ENCODE results near the gene BAHCC1. TPM values are rescaled to one million over a fixed set of nuclear protein-coding genes. Genes with fewer than 3 reads are reported as not detected.

BAHCC1 gene
- total RNA-seq, 1 donor from 2014 or later = 3.4 TPM

DNA sequence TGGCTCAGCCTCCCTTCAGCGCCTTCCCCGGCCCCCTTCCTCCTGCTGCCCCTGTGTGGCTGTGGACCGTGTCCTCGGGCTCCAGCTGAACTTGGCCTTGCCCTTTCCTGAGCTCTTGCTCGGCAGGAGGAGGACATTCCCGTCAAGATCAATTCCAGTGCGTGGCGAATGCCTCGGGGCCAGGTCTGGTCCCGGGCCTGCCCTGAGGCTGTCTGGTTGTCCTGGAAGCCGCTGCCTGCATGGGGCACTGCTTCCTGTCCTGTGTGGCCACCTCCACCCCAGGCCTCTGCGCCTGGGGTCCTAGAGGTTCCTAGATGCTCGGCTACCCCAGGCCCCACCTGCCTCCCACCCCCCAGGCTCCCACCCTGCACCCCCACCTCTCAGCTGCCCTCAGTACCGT lies 12.8 kb downstream of the BAHCC1 start:
- H3K79me2 ChIP-seq (ENCODE audit: low read depth) = peaks cover 31% of the 10 kb centered on the region
- Mint-ChIP-seq H3K27me3 (ENCODE audit: insufficient read depth, low read depth) (no peaks in the 10 kb centered on the region), H3K27ac (no peak overlapping the region), H3K9me3 (no peaks in the 10 kb centered on the region), H3K4me3 (peak overlapping the region; percentile 43), H3K36me3 (peaks cover 3% of the 10 kb centered on the region), H3K4me1 (peaks cover 53% of the 10 kb centered on the region)
- H4K20me1 ChIP-seq (ENCODE audit: low read depth) = peaks cover 96% of the 10 kb centered on the region
- H3K27ac ChIP-seq = no peak overlapping the region
- H3F3A ChIP-seq (ENCODE audit: low read depth) = peaks cover 8% of the 10 kb centered on the region
- H3K9me3 ChIP-seq (ENCODE audit: low read depth) = no peaks in the 10 kb centered on the region
- H2AFZ ChIP-seq (replicated peaks) = no peak overlapping the region
- TF ChIP-seq EZH2 (IDR thresholded peaks at IDR 0.05) (no peak), EZH2phosphoT487 (IDR thresholded peaks at IDR 0.05) (no peak)
- TF ChIP-seq, protein P1, sequence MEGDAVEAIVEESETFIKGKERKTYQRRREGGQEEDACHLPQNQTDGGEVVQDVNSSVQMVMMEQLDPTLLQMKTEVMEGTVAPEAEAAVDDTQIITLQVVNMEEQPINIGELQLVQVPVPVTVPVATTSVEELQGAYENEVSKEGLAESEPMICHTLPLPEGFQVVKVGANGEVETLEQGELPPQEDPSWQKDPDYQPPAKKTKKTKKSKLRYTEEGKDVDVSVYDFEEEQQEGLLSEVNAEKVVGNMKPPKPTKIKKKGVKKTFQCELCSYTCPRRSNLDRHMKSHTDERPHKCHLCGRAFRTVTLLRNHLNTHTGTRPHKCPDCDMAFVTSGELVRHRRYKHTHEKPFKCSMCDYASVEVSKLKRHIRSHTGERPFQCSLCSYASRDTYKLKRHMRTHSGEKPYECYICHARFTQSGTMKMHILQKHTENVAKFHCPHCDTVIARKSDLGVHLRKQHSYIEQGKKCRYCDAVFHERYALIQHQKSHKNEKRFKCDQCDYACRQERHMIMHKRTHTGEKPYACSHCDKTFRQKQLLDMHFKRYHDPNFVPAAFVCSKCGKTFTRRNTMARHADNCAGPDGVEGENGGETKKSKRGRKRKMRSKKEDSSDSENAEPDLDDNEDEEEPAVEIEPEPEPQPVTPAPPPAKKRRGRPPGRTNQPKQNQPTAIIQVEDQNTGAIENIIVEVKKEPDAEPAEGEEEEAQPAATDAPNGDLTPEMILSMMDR (IDR thresholded peaks at IDR 0.05) = no peak
- H3K9ac ChIP-seq = no peak overlapping the region
- H3K36me3 ChIP-seq = no peaks in the 10 kb centered on the region
- H3K4me1 ChIP-seq = peaks cover 39% of the 10 kb centered on the region
- H3K4me2 ChIP-seq = no peak overlapping the region
- no peak for DNase-seq (ENCODE audit: low spot score)
- no peak overlapping the region for H3K4me3 ChIP-seq
- H3K27me3 ChIP-seq = peaks cover 16% of the 10 kb centered on the region

DNA sequence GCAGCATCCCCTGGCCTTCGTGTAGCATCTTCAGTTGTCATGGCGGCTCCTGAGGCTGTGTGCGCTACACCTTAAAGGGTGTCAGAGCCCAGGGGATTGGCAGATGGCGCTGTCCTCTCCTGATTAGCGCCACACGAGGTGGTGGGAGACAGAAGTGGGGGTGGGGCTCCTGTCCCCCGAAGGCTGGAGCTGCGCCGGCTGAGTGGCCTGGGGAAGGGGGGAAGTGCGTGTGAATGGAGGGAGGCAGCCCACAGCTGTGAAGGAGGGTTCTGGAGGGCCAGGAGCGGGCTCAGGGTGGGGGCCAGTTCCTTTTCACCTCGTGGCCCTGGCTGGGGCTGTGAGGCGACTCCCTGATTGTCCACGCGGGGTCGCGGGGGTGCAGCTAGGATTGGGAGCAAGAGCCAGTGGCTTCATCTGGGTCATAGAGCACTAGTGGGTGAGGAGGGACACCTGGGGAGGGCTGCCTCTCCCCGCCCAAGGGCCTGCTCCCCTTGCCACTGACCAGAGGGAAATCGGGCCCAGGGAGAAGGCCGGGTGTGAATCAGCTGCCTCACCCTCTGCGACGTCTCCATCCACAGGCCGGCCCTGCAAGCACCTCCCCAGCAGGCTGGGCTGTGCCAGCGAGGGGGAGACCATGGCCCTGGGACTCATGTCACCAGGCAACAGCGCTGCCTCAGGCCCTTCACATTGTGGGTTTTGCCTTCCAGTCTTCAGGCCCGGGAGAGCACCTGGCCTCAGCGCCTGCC lies 14.1 kb downstream of the BAHCC1 start:
- Histone ChIP-seq H3K4me1 (peaks cover 29% of the 10 kb centered on the region), H4K20me1 (ENCODE audit: low read depth) (peaks cover 94% of the 10 kb centered on the region), H2AFZ (replicated peaks) (no peak overlapping the region), H3K9ac (no peak overlapping the region), H3K79me2 (ENCODE audit: low read depth) (peaks cover 18% of the 10 kb centered on the region), H3K9me3 (ENCODE audit: low read depth) (no peaks in the 10 kb centered on the region), H3K27ac (no peak overlapping the region), H3K36me3 (no peaks in the 10 kb centered on the region), H3K4me2 (no peak overlapping the region), H3F3A (ENCODE audit: low read depth) (no peaks in the 10 kb centered on the region), H3K4me3 (no peak overlapping the region), H3K27me3 (peaks cover 3% of the 10 kb centered on the region)
- no peak for TF ChIP-seq EZH2phosphoT487 (IDR thresholded peaks at IDR 0.05)
- TF ChIP-seq, protein P1 (IDR thresholded peaks at IDR 0.05) = peak; percentile 51
- peak; percentile 75 for DNase-seq (ENCODE audit: low spot score)
- Mint-ChIP-seq H3K4me1 (peaks cover 42% of the 10 kb centered on the region), H3K27ac (peak overlapping the region; percentile 46), H3K9me3 (no peaks in the 10 kb centered on the region), H3K36me3 (no peaks in the 10 kb centered on the region), H3K27me3 (ENCODE audit: insufficient read depth, low read depth) (no peaks in the 10 kb centered on the region), H3K4me3 (peak overlapping the region; percentile 73)

DNA sequence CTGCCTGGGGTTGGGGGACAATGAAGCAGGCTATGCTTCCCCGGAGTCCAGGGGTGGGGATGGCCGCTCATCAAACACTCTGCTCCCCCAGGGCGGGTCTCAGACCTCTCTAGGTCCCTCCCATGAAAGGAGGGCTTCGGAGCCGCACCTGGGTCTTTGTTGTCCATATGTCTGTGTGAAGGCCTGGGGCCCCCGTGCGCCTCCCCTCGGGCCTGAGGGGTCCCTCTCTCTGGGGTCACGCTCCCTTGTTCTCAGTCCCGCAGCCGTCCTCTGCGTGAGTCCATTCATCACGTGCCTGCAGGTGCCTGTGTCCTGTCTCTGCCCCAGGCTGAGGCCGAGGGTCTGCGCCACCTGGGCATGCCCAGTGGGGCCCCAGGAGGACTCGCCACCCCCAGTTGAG lies 15.6 kb downstream of the BAHCC1 start:
- Histone ChIP-seq H3K4me2 (no peak overlapping the region), H3K4me1 (peaks cover 16% of the 10 kb centered on the region), H4K20me1 (ENCODE audit: low read depth) (peaks cover 86% of the 10 kb centered on the region), H3F3A (ENCODE audit: low read depth) (no peaks in the 10 kb centered on the region), H3K9me3 (ENCODE audit: low read depth) (no peaks in the 10 kb centered on the region), H3K36me3 (no peaks in the 10 kb centered on the region), H3K27ac (no peak overlapping the region), H2AFZ (replicated peaks) (no peak overlapping the region), H3K27me3 (no peaks in the 10 kb centered on the region), H3K79me2 (ENCODE audit: low read depth) (peaks cover 3% of the 10 kb centered on the region), H3K9ac (no peak overlapping the region), H3K4me3 (no peak overlapping the region)
- Mint-ChIP-seq H3K36me3 (peaks cover 2% of the 10 kb centered on the region), H3K27ac (no peak overlapping the region), H3K4me1 (peaks cover 28% of the 10 kb centered on the region), H3K4me3 (no peak overlapping the region), H3K27me3 (ENCODE audit: insufficient read depth, low read depth) (no peaks in the 10 kb centered on the region), H3K9me3 (no peaks in the 10 kb centered on the region)
- no peak for DNase-seq (ENCODE audit: low spot score)
- no peak for TF ChIP-seq EZH2phosphoT487 (IDR thresholded peaks at IDR 0.05)
- no peak for TF ChIP-seq EZH2 (IDR thresholded peaks at IDR 0.05)
- TF ChIP-seq, protein P1 (IDR thresholded peaks at IDR 0.05) = no peak

All from neural progenitor cell (in vitro differentiated cells).